ENCODE measurements around the gene RHOA.
"Not testable (repeated sequence)": the region's sequence is repeated elsewhere in the genome, so short reads cannot be mapped to it uniquely, and the experiment has no call there.

The RHOA gene

DNA sequence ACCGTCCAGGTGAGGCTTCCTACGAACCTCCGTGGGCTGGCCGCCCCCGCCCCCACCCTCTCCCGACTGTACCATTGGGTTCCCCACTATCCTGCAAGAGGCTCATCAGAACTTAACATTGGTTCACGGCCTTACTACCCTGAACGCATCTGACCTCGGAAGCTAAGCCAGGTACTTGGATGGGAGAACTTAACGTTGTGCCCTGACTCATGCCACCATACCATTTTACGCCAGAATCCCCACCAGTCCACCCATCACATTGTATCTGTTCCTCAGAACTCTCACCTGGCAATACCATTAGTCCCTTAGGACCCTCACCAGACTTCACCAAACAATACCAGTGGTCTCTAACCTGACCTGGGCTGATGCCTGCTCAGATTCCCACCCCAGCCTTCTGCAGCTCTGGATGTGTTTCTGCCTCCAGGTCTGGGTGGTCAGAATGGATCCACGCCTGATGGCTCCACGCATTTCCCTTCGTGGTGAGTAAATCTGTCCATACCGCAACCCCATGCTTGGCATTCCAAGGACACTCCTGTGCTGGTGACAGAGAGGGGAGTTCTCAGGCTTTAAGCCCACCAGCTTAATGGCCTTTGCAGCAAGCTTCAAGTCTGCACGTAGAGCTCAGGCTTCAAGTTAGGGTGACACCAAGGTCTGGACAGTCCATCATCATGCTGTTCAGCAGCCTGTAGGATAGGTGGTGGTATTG is 1.0 kb upstream of the RHOA start:
- Histone ChIP-seq H3K9me3 (ENCODE audit: control insufficient read depth in 1 of 2, low read length in 2 of 2) (no peaks in the 10 kb centered on the region), H3K9ac (ENCODE audit: low read depth in 1 of 2, low read length in 2 of 2) (peak overlapping the region; percentile 96 to 99), H3K27ac (ENCODE audit: low read depth, low read length) (peak overlapping the region; percentile 84), H3K4me1 (ENCODE audit: control insufficient read depth in 1 of 2, insufficient read depth in 2 of 2, low read length in 2 of 2) (peaks cover 32 to 48% of the 10 kb centered on the region in 2 donors), H3K4me3 (ENCODE audit: low read depth in 1 of 2, low read length in 2 of 2) (peak overlapping the region; percentile 82 to 96), H3K36me3 (ENCODE audit: control insufficient read depth in 1 of 2, insufficient read depth in 2 of 2, low read length in 2 of 2) (peaks cover 7 to 27% of the 10 kb centered on the region in 2 donors), H3K27me3 (ENCODE audit: control insufficient read depth in 1 of 2, insufficient read depth in 2 of 2, low read length in 2 of 2) (no peaks in the 10 kb centered on the region)

DNA sequence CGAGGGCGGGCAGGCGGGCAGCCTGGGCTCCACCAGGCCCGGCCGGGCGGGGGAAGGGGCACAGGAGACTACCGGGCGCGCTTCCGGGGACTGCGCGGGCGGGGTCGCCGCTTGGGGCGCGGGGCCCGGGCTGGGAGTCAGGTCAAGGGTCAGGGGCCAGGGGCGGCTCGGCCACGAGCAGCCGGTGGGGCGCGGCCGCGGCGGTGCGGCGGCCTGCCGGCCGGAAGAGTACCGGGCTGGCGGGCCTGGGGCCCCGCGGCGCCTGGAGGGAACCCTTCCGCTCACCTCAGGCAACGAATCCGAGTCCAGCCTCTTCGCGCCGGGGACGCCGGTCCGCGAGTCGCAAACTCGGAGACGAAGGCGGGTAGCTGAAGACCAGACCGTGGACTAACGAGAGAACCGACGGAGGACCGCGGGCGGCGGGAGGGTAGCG is 225 bp downstream of the RHOA start:
- peaks cover 34 to 51% of the 10 kb centered on the region in 2 donors for H3K4me1 ChIP-seq (ENCODE audit: control insufficient read depth in 1 of 2, insufficient read depth in 2 of 2, low read length in 2 of 2)
- peaks cover 7 to 19% of the 10 kb centered on the region in 2 donors for H3K36me3 ChIP-seq (ENCODE audit: control insufficient read depth in 1 of 2, insufficient read depth in 2 of 2, low read length in 2 of 2)
- no peaks in the 10 kb centered on the region for H3K27me3 ChIP-seq (ENCODE audit: control insufficient read depth in 1 of 2, insufficient read depth in 2 of 2, low read length in 2 of 2)
- H3K27ac ChIP-seq (ENCODE audit: low read depth, low read length), result peak overlapping the region; percentile 98
- H3K9ac ChIP-seq (ENCODE audit: low read depth in 1 of 2, low read length in 2 of 2), result peak overlapping the region; percentile 69 to 81
- H3K4me3 ChIP-seq (ENCODE audit: low read depth in 1 of 2, low read length in 2 of 2), result peak overlapping the region; percentile 76 to 84
- H3K9me3 ChIP-seq (ENCODE audit: control insufficient read depth in 1 of 2, low read length in 2 of 2), result no peaks in the 10 kb centered on the region

DNA sequence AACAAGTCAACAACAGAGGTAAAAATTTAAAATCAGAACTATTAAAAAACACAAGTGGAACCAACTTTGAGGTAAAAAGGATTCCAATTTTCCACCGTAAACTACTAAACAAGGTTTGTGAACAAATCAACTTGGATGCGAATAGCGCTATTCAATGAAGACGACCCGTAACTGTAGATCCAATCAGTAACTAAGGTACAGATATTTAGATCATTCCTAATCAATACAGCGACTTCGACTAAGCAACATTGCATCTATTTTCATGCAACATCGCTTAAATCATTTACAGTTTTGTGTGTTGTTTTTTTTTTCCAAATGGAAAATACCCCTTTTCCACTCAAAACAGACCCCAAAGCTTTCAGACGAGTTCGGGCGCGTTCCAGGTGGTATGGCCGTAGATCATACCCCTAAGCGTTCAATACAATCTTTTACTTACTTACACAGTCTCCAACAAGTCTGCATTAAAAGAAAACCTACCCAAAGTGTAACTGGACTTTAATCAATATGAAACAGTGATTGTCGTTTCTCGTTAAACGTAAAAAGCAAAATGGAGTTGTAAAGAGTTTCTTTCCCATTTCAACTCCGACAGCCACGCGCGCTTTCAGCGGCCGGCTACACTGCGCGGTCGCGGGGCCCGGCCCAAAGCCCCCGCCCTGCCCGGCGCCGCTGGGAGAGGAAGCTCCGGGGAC is 786 bp downstream of the RHOA start:
- peak overlapping the region; percentile 76 to 84 for H3K4me3 ChIP-seq (ENCODE audit: low read depth in 1 of 2, low read length in 2 of 2)
- peak overlapping the region; percentile 98 for H3K27ac ChIP-seq (ENCODE audit: low read depth, low read length)
- H3K9ac ChIP-seq (ENCODE audit: low read depth in 1 of 2, low read length in 2 of 2), result peak overlapping the region; percentile 69 to 81
- no peaks in the 10 kb centered on the region for H3K9me3 ChIP-seq (ENCODE audit: control insufficient read depth in 1 of 2, low read length in 2 of 2)
- no peaks in the 10 kb centered on the region for H3K27me3 ChIP-seq (ENCODE audit: control insufficient read depth in 1 of 2, insufficient read depth in 2 of 2, low read length in 2 of 2)
- peaks cover 7 to 13% of the 10 kb centered on the region in 2 donors for H3K36me3 ChIP-seq (ENCODE audit: control insufficient read depth in 1 of 2, insufficient read depth in 2 of 2, low read length in 2 of 2)
- peaks cover 38 to 51% of the 10 kb centered on the region in 2 donors for H3K4me1 ChIP-seq (ENCODE audit: control insufficient read depth in 1 of 2, insufficient read depth in 2 of 2, low read length in 2 of 2)

DNA sequence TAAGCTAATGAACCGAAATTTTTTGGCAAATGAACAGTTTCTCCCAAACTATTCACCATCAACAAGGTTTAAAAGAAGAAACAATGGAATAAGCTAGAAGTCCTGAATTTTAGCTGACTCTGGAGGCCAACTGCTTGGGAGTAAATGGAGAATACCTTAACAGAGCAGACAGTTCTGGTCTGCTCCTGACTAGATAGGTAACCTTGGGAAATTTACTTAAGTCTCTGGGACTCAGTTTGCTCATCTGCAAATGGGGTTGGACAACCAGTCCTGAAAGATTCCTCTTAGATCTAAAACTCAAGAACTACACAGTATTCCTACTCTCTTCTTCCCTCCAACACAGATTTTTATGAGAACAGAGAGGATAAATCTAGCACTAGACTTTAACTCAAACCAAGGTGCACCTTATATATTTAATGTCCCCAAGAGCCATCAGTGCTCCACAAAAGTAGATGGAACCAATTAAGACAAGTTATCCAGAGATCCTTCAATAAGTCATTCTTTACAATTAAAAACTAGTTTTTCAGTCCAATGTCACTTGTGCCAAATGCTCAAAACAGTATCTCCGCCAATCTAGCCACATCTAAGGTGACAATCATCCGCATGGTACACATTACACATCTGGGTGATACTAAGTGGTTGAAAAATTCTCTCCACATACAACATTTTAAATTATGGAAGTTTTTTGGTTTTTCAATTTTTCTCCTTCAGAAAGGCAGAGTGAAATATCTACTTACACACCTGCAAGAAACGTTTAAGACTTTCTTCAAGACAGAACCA is 1.5 kb downstream of the RHOA start:
- H3K9me3 ChIP-seq (ENCODE audit: control insufficient read depth in 1 of 2, low read length in 2 of 2), result no peaks in the 10 kb centered on the region
- peak overlapping the region; percentile 69 to 81 for H3K9ac ChIP-seq (ENCODE audit: low read depth in 1 of 2, low read length in 2 of 2)
- no peak overlapping the region for H3K27ac ChIP-seq (ENCODE audit: low read depth, low read length)
- peaks cover 38 to 48% of the 10 kb centered on the region in 2 donors for H3K4me1 ChIP-seq (ENCODE audit: control insufficient read depth in 1 of 2, insufficient read depth in 2 of 2, low read length in 2 of 2)
- H3K4me3 ChIP-seq (ENCODE audit: low read depth in 1 of 2, low read length in 2 of 2), result peak overlapping the region; percentile 76 to 84
- no peaks in the 10 kb centered on the region for H3K27me3 ChIP-seq (ENCODE audit: control insufficient read depth in 1 of 2, insufficient read depth in 2 of 2, low read length in 2 of 2)
- peaks cover 4 to 7% of the 10 kb centered on the region in 2 donors for H3K36me3 ChIP-seq (ENCODE audit: control insufficient read depth in 1 of 2, insufficient read depth in 2 of 2, low read length in 2 of 2)

DNA sequence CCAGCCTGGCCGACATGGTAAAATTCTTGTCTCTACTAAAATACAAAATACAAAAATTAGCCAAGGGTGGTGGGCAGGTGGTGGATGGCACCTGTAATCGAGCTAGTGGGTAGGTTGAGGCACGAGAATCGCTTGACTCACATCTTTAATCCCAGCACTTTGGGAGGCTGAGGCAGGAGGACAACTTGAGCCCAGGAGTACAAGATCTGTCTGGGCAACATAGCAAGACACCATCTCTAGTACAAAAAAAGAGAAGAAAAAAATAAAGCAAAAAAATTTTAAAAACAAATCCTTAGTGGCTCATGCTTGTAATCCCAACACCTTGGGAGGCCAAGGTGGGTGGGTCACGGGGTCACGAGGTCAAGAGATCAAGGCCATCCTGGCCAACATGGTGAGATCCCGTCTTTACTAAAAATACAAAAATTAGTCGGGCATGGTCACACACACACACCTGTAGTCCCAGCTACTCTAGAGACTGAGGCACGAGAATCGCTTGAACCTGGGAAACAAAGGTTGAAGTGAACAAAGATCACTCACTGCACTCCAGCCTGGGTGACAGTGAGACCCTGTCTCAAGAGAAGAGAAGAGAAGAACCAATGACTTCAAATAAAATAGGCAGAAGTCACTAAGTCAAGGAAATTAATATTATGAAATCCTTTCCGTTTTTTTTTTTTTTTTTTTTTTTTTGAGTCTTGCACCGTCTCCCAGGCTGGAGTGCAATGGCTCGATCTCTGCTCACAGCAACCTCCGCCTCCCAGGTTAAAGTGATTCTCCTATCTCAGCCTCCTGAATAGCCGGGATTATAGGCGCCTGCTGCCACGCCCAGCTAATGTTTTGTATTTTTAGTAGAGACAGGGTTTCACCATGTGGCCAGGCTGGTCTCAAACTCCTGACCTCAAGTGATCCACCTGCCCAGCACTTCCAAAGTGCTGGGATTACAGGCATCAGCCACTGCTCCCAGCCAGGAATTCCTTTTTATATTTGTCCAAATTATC is 4.9 kb downstream of the RHOA start:
- no peaks in the 10 kb centered on the region for H3K9me3 ChIP-seq (ENCODE audit: control insufficient read depth in 1 of 2, low read length in 2 of 2)
- H3K4me3 ChIP-seq (ENCODE audit: low read depth in 1 of 2, low read length in 2 of 2), result no peak overlapping the region
- H3K27me3 ChIP-seq (ENCODE audit: control insufficient read depth in 1 of 2, insufficient read depth in 2 of 2, low read length in 2 of 2), result no peaks in the 10 kb centered on the region
- no peak overlapping the region for H3K9ac ChIP-seq (ENCODE audit: low read depth in 1 of 2, low read length in 2 of 2)
- H3K36me3 ChIP-seq (ENCODE audit: control insufficient read depth in 1 of 2, insufficient read depth in 2 of 2, low read length in 2 of 2), result peaks cover 0 to 5% of the 10 kb centered on the region in 2 donors
- peaks cover 28 to 36% of the 10 kb centered on the region in 2 donors for H3K4me1 ChIP-seq (ENCODE audit: control insufficient read depth in 1 of 2, insufficient read depth in 2 of 2, low read length in 2 of 2)
- H3K27ac ChIP-seq (ENCODE audit: low read depth, low read length), result no peak overlapping the region

DNA sequence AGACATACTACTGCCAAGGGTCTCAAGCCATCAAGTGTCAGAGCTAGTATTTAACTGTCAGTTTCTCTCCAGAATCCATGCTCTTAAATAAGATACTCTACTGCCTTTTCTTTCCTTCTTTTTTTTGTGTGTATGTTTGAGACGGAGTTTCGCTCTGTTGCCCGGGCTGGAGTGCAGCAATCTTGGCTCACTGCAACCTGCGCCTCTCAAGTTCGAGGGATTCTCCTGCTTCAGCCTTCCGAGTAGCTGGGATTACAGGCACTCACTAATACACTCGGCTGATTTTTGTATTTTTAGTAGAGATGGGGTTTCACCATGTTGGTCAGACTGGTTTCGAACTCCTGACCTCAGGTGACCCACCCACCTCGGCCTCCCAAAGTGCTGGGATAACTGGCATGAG is 6.2 kb downstream of the RHOA start:
- not testable (repeated sequence) for H3K9ac ChIP-seq (ENCODE audit: low read depth in 1 of 2, low read length in 2 of 2); H3K9me3 ChIP-seq (ENCODE audit: control insufficient read depth in 1 of 2, low read length in 2 of 2); H3K36me3 ChIP-seq (ENCODE audit: control insufficient read depth in 1 of 2, insufficient read depth in 2 of 2, low read length in 2 of 2); H3K27me3 ChIP-seq (ENCODE audit: control insufficient read depth in 1 of 2, insufficient read depth in 2 of 2, low read length in 2 of 2); H3K27ac ChIP-seq (ENCODE audit: low read depth, low read length); H3K4me3 ChIP-seq (ENCODE audit: low read depth in 1 of 2, low read length in 2 of 2)
- H3K4me1 ChIP-seq (ENCODE audit: control insufficient read depth in 1 of 2, insufficient read depth in 2 of 2, low read length in 2 of 2), result peaks cover 28 to 38% of the 10 kb centered on the region in 2 donors

DNA sequence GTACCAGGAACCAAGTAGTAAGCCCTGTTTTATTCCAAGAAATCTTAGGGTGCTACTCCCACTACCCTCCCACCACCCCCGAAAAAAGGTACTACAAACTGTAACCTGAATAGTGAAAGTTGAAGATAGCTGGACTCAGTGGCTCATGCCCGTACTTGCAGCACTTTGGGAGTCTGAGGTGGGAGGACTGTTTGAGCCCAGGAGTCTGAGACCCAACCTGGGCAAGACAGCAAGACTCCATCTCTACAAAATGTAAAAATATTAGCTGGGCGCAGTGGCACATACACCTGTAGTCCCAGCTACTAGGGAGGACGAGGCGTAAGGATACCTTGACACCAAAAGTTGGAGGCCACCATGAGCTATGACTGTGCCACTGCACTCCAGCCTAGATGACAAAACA is 7.9 kb downstream of the RHOA start:
- no peak overlapping the region for H3K9ac ChIP-seq (ENCODE audit: low read depth in 1 of 2, low read length in 2 of 2)
- H3K36me3 ChIP-seq (ENCODE audit: control insufficient read depth in 1 of 2, insufficient read depth in 2 of 2, low read length in 2 of 2), result peaks cover 0 to 7% of the 10 kb centered on the region in 2 donors
- H3K4me1 ChIP-seq (ENCODE audit: control insufficient read depth in 1 of 2, insufficient read depth in 2 of 2, low read length in 2 of 2), result peaks cover 20 to 25% of the 10 kb centered on the region in 2 donors
- no peaks in the 10 kb centered on the region for H3K9me3 ChIP-seq (ENCODE audit: control insufficient read depth in 1 of 2, low read length in 2 of 2)
- no peaks in the 10 kb centered on the region for H3K27me3 ChIP-seq (ENCODE audit: control insufficient read depth in 1 of 2, insufficient read depth in 2 of 2, low read length in 2 of 2)
- H3K27ac ChIP-seq (ENCODE audit: low read depth, low read length), result no peak overlapping the region
- H3K4me3 ChIP-seq (ENCODE audit: low read depth in 1 of 2, low read length in 2 of 2), result no peak overlapping the region

DNA sequence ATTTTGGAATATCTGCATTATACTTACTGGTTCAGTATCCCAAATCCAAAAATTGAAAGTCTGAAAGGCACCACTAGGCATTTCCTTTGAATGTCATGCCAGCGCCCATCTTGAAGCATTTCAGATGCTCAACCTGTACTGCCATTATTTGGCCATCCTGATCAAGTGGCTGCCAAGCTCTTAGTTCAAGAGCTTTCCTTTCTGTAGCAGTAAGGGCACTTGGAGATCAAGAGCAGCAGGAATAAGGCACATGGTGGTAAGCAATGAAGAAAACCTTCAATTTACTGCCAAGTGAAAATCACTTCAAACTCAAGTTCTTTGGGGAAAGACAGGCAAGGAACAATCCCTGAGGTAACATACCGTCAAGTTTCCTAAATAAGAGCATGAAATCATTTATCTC is 10.0 kb downstream of the RHOA start:
- H3K9me3 ChIP-seq (ENCODE audit: control insufficient read depth in 1 of 2, low read length in 2 of 2), result no peaks in the 10 kb centered on the region
- no peak overlapping the region for H3K27ac ChIP-seq (ENCODE audit: low read depth, low read length)
- H3K4me1 ChIP-seq (ENCODE audit: control insufficient read depth in 1 of 2, insufficient read depth in 2 of 2, low read length in 2 of 2), result peaks cover 14 to 16% of the 10 kb centered on the region in 2 donors
- no peak overlapping the region for H3K9ac ChIP-seq (ENCODE audit: low read depth in 1 of 2, low read length in 2 of 2)
- no peaks in the 10 kb centered on the region for H3K27me3 ChIP-seq (ENCODE audit: control insufficient read depth in 1 of 2, insufficient read depth in 2 of 2, low read length in 2 of 2)
- peaks cover 0 to 8% of the 10 kb centered on the region in 2 donors for H3K36me3 ChIP-seq (ENCODE audit: control insufficient read depth in 1 of 2, insufficient read depth in 2 of 2, low read length in 2 of 2)
- no peak overlapping the region for H3K4me3 ChIP-seq (ENCODE audit: low read depth in 1 of 2, low read length in 2 of 2)

DNA sequence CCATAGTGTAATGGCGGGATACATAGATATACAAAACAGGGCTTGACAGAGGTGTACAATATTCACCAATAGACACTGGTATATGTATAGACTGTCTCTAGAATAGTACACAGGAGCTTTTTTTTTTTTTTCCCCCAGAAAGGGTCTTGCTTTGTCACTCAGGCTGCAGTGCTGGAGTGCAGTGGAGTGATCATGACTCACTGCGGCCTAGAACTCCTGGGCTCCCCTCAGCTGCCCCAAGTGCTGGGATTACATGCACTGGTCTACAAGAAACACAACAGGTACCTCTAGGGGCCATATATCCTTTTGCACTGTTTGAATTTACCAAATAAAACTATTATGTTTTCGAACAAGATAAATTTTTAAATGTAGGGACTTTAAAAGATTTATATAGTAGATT is 12.3 kb downstream of the RHOA start:
- Histone ChIP-seq H3K36me3 (ENCODE audit: control insufficient read depth in 1 of 2, insufficient read depth in 2 of 2, low read length in 2 of 2) (peaks cover 0 to 22% of the 10 kb centered on the region in 2 donors), H3K9me3 (ENCODE audit: control insufficient read depth in 1 of 2, low read length in 2 of 2) (no peaks in the 10 kb centered on the region), H3K27me3 (ENCODE audit: control insufficient read depth in 1 of 2, insufficient read depth in 2 of 2, low read length in 2 of 2) (no peaks in the 10 kb centered on the region), H3K4me3 (ENCODE audit: low read depth in 1 of 2, low read length in 2 of 2) (no peak overlapping the region), H3K4me1 (ENCODE audit: control insufficient read depth in 1 of 2, insufficient read depth in 2 of 2, low read length in 2 of 2) (peaks cover 4 to 8% of the 10 kb centered on the region in 2 donors), H3K9ac (ENCODE audit: low read depth in 1 of 2, low read length in 2 of 2) (no peak overlapping the region), H3K27ac (ENCODE audit: low read depth, low read length) (no peak overlapping the region)
